Measurements from ENCODE around the gene DERL2.

Gene DERL2

DNA sequence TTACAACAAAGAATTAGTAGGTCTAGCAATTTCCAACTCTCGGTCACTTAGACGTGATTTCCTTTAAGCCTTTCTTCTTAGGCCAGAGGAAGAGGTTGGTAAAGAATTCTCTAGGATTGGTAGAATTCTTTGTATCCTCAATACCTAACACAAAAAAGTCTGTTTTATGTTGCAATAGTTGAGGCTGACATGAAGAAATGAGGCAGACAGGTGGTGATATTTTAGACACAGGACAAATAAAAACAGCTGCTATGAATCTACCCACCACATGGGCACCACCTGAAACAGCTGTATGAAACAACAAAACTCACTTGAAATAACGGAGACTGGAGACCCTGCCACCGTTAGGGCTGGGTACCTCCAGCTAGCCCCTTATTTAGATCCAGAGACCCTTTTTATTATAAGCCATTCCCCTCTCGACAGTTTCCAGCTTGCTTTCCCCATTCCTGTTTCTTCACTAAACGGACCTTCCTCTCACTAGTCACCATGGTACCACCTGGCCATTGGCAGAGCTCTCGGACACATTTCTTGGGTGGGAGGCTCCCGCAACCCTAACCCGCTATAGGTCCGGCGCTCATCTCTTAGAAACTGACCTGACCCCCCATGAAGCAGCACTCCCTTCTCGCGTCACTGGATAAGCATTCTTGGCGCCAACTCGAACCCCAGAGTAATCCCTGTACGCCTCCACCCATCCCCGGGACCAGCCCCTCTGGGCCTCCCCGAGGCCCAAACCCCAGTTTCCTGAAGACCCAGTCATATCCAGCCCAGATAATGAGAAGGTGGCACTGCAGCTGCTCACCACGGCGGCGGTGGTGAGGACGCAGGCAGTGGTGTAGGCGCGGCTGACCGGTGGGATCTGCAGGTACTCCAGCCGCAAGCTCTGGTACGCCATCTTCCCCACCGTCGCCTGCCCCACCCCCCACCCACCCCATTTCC, at the start of gene DERL2:
TSS of gene DERL2 (minus strand) at position 909 of the 936 bp plus-strand sequence. CDS start at position 892, 17 bp downstream.
- DNase-seq = peak; percentile 43 to 48

DNA sequence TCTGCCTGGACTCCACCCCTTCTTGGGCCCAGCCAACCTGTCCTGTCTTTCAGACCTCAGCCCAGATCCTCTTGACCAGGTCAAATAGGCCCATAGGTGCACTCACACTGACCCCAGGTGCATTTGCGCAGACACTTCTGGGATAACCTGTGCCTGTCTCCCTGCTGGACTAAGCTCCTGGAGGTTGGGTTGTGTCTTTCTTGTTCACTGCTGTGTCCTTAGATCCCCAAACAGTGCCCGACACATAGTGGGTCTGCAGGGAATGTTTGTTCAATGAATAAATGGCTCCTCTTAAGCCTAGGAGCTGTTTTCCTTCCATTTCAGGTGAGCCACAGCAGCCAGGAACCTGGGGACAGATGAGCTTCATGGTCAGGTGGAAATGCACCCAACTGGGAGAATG, 49.5 kb upstream of the DERL2 start:
- no peak for DNase-seq

DNA sequence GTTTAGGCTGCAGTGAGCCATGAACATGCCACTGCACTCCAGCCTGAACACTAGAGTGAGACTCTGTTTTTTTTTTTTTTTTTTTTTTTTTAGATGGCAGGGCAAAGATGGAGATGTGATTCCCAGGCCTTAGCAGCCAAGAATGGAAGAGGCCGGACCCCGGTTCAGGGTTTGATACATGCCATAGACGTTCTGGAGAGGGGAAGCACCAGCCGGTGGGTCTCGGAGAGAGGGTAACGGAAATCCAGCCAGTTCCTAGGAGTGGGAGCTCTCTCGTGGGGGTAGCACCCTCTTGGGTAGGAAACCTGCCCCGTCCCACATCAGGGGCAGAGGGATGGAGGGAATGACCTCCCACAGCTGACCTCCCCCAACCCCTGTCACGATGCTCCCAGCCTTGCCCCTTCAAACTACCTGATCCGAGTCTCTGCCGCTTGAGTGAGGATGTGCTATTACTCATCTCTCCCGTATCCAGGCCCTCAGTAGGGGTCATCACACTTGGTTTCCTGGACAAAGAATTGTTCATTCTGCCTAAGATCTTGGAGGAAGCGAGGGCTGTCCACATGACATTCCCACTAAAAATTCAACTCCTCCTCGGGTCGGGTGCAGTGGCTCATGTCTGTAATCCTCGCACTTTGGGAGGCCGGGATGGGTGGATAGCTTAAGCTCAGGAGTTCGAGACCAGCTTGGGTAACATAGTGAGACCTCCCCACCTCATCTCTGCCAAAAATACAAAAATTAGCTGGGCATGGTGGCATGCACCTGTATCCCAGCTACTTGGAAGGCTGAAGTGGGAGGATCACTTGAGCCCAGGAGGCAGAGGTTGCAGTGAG, 47.7 kb upstream of the DERL2 start:
- no peak for DNase-seq

DNA sequence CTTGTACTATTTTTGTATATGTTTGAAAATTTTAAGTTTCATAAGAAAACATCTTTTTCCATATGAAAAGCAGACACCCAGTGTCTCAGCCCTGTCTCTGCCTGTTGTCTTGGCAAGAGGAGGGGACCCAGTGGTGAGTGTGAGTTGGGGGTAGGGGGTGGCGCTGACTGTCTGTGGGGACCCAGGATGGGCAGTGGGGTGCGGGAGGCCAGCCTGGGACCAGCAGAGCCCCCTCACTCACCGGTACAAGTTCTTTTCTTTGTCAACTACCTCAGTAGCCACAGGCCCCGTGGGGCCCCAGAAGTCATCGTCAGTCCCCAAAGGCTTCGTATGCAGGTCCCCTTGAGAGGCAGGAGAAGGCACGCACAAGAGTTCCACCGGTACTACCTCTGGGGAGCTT, 46.6 kb upstream of the DERL2 start:
- DNase-seq = no peak

DNA sequence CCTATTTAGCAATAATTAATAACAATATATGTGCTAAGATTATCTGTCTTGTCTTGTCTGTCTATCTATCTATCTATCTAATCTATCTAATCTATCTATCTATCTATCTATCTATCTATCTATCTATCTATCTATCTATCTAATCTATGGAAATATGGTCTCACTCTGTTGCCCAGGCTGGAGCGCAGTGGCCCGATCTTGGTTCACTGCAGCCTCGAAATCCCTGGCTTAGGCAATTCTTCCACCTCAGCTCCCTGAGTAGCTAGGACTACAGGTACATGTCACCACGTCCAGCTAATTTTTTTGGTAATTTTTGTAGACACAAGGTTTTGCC, 45.1 kb upstream of the DERL2 start:
- no peak for DNase-seq

DNA sequence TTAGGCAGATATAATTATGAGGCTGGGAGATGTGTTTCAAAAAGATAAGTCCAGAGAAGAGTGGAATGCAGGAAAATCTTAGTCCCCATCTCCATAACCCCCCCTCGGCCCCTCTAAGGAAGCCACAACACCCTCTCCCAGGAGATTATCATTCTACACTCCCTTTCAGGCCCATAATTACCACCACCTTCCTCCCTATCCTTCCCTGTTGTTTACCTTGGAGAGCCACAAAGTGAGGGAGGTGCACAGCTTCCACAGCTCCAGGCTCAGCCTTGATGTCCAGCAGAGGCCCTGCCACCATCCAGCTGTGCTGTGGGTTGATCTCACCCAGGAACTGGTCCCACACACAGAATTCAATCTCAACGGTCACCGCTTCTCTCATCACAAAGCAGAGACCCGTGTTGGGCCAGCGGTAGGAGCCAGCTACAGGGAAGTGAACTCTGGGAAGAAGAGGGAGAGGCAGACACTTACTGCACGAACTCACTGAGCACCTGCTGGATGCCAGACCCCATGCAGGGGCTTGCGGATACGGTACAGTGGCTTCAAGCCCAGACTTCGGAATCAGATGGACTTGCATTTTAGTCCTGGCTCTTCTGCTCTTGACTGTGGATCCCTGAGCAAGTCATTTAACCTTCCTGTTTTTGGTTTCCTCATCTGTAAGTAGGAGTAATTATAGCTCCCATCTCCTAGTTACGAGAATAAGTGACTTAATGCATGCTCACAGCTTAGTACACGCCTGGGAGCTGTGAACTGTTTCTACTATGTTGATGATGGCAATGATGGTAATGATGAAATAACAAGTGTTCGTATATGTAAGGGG, 44.5 kb upstream of the DERL2 start:
- DNase-seq = no peak

DNA sequence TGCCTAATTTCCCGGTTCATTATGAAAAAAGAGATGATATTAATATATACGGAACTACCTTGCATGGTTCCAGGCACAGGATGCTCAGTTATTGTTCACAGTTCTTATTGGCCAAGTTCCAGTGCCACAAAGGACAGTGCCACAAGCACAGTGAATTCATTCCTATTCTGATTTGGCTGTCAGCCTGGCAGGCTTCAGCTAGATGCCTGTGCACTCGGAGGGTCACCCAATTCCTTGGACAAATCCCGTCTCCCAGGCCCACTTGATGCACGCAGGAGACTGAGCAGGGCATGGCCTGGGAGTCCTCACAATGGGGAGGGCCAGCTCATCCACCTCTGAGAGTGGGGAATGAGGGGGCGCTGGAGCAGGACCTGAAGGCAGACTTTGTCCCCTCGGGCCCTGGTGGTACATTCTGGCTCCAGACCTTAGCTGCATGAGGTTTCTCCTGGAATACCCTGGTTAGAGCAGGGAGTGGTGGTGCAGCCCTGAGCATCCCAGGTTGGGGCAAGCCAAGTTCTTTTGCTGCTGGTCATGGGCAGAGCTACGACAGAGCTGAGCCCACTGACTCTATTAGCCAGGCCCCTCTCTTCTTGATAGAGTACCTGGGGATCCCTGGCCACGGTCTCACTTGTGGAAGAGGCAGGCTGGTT, 41.7 kb upstream of the DERL2 start:
- no peak for DNase-seq

DNA sequence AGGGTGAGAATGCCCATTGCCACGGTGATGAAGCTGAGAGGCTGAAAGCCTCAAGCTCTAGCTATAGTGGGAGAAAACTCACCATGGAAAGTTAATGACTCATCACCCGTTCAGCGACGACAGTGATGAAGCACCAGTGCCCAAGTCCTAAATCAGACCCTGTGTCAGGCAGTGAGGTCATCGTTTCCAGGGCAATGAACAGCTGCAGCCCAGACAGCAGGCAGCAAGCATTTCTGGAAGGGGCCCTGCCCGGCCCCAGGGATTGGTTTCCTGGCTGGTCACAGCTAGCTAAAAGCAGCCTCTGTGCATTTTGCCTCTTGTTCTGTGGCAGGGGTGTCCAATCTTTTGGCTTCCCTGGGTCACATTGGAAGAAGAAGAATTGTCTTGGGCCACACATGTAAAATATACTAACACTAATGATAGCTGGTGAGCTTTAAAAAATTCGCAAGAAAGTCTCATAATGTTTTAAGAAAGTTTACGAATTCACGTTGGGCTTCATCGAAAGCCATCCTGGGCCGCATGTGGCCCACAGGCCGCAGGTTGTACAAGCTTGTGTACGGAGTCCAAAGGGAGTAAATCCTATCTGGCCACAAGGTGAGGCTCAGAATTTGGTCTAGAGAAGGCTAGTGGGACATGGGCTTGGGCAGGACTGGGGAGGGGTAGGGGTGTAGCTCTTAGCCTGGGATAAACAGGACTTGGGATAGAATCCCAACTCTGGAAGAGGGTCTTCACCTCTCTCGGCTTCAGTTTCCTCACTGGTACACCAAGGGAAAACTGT, 41.0 kb upstream of the DERL2 start:
- peak; percentile 6 to 57 for DNase-seq

DNA sequence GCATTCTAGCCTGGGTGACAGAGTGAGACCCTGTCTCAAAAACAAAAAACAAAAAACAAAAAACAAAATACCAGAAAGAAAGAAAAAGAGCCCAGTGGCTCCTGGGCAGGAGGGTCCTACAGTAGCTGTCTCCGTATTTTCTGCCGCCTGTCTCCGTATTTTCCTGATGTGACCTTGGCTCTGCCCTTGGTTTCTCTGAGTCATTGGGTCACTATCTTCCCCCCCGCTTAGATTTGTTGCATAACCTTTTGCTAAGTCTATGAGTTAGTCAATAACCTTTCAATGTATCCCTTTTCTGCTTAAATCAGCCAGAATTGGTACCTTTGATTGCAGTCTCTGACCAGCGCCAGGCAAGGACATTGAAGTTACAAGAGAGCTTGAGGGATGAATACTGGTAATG, 37.3 kb upstream of the DERL2 start:
- no peak for DNase-seq

DNA sequence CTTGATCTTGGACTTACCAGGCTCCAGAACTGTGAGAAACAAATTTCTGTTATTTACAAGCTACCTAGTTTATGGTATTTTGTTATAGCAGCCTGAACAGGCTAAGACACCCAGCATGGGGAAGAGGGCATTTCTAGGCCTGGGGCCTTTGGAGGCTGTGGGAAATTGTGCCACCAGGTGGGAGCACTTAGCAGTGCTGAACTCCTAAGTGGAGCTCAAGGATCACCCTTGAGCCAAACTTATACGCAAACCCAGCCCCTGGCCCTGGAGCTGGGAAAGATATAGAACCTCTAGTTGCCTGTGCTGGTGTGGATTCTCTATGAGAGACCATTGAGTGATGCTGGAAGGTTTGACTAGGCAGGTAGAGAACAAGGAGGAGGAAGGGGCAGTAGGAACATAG, 36.5 kb upstream of the DERL2 start:
- no peak for DNase-seq

DNA sequence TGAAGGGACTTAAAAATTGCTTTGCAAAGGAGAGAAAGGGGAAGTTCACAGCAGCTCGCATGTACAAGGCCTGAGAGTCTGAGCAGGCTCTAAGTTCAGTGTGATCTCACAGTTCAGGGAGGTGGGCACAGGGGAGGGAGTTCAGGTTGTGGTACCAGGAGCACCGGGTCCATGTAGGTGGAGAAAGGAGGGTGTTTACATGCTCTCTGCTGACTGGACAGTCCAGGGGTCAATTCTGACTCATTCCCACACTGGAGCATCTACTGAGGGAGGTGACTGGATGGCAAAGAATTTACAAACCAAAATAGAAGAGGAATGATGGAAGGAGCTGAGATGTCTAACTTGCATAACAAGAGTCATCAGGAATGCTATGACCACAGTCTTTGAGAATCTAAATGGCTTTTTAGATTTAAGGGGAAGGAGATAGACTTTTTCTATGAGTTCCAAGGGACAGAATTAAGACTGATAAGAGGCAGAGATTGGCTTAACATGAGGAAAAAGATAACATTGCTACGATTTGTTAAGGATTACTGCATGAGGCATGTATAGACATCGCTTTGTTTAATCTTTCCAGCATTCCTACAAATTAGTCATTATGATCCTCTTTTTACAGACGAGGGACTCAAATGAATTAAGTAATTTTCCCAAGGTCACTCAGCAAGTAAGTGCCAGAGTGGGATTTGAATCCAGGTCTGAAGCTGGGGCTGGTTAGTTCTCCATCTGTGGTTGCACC, 30.2 kb upstream of the DERL2 start:
- DNase-seq = no peak

DNA sequence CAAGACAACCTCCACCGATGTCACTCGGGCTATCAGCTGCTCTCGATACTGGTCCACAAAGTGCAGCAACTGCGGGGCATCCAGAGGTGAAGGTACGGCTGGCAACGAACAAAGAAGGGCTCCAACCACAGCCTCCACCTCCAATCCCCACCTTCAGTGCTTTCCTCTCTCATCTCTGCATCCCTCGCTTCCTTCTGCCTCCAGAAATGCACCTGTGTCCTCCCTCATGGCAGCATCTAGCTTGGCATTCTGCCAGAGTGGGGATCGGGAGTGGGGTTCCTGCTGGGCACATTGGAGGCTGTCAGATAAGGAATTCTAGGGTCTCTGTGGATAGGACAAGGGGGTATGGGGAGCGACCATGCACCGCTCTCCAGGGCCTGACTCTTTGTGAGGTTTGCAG, 29.0 kb upstream of the DERL2 start:
- no peak for DNase-seq

DNA sequence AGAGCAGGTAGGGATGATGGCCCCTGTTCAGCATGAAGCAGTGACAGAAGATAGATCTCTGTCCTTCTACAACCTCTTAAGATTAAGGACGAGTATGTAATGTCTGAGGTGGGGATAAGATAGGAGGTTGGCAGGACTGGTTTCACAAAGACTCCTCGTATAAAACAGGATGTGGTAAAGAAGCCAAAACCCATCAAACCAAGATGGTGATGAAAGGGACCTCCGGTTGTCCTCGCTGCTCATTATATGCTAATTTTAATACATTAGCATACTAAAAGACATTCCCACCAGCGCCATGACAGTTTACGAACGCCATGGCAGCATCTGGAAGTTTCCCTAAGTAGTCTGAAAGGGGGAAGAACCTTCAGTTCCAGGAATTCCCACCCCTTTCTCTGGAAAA, 27.6 kb upstream of the DERL2 start:
- no peak for DNase-seq

DNA sequence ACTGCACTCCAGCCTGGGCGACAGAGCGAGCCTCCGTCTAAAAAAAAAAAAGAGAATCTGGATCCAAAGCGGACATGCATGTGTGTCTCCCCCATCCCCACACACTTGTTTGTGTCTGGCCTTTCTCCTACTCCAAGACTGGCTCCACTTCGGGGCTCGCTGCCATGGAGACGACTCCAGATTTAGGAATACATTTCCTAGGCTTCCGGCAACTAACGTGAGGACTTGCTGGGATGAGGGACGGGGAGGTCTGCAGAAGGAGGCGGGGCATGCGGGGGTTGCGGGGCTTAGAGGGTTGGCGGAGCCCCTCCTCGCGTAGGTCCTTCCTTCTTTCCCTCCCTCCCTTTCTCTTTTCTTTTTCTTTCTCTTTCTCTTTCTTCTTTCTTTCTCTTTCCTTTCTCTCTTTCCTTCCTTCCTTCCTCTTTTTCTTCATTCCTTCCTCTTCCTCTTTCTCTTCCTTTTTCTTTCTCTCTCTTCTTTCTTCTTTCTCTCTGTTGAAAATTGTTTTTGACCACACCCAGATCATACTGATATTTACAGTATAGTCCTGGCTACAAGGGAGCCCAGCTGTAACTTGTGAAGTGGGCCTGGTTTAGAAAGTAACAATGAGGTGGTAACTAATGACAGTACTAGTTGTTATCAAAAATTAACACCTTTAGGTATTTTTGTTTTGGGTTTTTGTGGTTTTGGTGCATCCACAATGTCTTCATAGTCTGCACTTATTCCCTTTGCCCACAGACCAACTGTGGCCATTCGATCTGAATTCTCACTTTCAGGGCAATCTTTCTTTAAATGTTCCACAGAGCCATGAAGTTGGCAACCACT, 25.6 kb upstream of the DERL2 start:
- DNase-seq = no peak

DNA sequence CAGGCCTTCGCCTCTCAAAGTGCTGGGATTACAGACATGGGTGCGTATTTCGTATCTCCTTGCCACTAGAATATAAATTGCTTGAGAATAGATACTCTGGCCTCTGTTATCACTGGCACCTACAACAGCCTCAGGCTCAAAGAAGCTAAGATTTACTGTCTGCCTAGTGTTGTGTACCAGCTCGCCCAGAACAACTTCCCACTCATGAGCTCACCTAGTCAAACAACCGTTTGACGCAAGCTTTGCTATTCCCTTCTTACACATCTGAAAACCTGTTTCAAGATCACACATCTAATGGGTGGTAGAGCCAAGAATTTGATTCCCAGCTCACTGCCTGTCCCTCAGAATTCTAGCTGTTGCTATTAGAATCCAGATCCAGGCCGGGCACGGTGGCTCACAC, 24.8 kb upstream of the DERL2 start:
- no peak for DNase-seq

DNA sequence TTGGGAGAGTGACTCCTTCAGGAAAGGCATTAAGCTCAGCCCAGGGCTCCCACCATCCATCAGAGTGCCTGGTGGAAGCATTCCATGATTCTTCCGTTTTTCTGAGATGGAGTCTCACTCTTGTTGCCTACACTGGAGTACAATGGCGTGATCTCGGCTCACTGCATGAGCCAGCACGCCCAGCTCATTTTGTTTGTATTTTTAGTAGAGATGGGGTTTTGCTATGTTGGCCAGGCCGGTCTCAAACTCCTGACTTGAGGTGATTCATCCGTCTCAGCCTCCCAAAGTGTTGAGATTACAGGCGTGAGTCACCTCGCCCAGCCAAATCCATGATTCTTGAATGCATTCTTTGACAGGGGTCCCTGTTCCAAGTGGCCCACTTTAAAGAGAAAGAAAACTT, 23.5 kb upstream of the DERL2 start:
- no peak for DNase-seq

DNA sequence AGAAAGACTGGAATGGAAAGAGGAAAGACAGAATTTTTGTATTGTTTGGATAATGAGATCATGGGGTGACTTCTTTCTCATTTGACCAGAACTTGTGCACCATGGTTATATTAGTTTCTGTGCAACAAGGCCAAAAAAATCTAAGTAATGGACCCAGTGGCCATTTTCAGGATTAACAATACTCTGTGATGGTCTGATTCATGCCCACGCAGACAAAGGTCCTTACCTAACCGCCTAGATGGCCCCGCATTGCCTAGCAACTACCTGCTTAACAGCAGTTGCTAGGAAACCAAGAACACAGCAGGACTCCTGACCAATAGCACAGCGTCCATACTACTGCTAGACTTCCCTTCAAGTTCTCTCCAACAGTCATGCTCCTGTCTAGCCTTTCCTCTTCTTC, 22.8 kb upstream of the DERL2 start:
- DNase-seq = no peak

DNA sequence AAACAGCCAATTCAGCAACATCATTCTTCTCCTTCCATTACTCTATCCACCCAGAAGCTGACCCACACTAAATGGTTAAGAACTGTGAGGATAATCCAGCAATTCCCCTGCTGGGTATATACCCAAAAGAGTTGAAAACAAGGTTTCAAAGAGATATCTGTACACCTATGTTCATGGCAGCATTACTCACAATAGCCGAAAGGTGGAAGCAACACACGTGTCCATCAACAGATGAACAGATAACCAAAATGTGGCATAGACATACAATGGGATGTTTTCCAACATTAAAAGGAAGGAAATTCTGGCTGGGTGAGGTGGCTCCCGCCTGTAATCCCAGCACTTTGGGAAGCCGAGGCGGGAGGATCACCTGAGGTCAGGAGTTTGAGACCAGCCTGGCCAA, 20.3 kb upstream of the DERL2 start:
- DNase-seq = no peak

DNA sequence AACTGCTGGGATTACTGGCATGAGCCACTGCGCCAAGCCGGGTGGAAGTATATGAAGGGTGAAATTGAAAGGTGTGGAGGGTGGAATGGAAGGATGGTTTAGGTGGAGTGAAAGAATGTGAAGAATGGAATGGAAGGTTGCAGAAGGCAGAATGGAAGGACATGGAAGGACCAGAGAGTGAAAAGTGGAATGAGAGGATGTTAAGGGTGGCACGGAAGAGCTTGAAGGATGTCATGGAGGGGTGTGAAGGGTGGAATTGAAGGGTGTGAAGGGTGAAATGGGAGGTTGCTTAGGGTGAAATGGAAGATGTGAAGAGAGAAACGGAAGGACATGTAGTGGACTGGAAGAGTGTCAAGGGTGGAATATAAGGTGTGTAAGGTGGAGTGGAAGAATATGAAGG, 16.6 kb upstream of the DERL2 start:
- DNase-seq = no peak

DNA sequence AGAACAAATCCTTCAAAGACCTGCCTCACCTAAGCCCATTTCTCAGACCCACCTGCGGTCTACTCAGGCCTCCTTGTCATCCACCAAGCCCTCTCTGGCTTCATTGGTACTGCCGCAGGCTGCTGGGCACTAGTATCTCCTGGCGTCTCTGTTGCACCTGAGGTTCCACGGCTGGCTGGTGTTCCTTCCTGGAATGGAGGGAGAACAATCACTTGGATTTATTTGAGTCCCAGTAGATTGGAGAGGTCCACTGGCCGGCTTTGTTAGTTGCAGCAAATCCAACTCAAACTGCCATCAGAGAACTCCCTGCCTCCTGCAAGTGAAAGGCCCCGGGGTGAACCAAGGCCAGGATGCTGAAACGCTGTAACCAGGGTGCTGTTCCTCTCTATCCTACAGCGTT, 15.7 kb upstream of the DERL2 start:
- DNase-seq = no peak
